Measurements from ENCODE around the gene GMDS.

The GMDS gene

DNA sequence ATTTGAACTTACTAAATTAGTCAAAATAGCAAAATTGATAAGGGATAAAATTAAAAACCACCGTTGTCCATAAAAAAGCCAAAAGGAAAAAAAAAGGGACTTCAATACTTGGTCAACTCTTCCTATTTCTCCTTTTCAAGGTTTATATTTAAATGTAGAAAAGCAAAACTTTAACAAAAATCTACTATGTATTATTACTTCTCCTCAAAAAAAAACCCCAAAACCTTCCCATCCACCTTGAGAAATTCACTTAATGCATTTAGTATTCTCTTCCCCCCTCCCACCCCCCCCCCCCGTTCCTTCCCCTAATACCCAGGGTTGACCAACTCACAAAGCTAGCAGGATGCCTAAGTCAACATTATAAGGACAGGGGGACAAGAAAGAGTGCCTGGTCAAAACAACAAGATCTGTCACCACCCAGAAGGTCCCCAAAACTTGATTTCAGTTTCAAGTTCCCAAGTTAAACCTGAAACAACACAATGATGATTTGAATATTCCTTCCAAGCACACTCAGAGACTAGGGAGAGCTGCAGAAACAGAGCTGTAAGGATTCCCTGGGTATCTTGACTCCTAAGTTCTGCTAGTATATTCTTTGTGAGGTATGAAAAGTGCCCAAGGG is 14.6 kb downstream of the GMDS start:
- no peak for DNase-seq (ENCODE audit: low read depth)
- H3K4me3 ChIP-seq (ENCODE audit: low read length): no peak overlapping the region
- TF ChIP-seq, protein P1, sequence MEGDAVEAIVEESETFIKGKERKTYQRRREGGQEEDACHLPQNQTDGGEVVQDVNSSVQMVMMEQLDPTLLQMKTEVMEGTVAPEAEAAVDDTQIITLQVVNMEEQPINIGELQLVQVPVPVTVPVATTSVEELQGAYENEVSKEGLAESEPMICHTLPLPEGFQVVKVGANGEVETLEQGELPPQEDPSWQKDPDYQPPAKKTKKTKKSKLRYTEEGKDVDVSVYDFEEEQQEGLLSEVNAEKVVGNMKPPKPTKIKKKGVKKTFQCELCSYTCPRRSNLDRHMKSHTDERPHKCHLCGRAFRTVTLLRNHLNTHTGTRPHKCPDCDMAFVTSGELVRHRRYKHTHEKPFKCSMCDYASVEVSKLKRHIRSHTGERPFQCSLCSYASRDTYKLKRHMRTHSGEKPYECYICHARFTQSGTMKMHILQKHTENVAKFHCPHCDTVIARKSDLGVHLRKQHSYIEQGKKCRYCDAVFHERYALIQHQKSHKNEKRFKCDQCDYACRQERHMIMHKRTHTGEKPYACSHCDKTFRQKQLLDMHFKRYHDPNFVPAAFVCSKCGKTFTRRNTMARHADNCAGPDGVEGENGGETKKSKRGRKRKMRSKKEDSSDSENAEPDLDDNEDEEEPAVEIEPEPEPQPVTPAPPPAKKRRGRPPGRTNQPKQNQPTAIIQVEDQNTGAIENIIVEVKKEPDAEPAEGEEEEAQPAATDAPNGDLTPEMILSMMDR (IDR thresholded peaks at IDR 0.05; ENCODE audit: insufficient read depth, low read depth, low read length, missing control alignments): no peak

DNA sequence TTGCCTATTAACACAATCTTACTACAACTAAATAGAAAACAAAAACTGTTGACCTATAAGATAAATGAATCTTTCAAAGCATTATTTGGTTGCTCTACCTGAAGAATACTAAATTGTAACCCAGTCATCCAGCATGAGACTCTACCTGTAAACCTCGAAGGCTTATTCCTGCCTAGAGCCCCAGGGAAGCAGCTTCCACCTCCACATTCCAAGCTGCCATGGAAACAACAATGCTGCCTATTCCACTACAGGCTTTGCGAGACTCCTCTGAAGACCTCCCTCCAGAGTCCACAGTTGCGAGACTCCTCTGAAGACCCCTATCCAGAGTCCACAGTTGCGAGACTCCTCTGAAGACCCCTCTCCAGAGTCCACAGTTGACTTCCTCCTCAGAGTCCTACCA is 15.7 kb downstream of the GMDS start:
- TF ChIP-seq, protein P1 (IDR thresholded peaks at IDR 0.05; ENCODE audit: insufficient read depth, low read depth, low read length, missing control alignments): no peak
- no peak overlapping the region for H3K4me3 ChIP-seq (ENCODE audit: low read length)
- DNase-seq (ENCODE audit: low read depth): no peak

DNA sequence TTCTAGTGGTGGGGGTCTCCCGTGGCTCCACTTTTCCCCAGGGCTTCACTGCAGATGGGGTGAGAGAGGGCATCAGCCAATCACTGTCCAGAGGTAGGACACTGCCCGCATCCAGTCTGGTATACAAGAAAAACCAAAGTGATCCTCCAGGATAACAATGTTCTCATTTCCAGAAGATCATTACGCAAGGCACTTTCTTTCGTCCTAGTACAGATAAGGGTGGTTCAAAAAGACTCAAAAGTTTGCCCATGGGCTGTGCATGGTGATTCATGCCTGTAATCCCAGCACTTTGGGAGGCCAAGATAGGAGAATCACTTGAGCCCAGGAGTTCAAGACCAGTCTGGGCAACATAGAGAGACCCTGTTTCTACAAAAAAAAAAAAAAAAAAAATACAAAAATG is 16.4 kb downstream of the GMDS start:
- TF ChIP-seq, protein P1 (IDR thresholded peaks at IDR 0.05; ENCODE audit: insufficient read depth, low read depth, low read length, missing control alignments): no peak
- DNase-seq (ENCODE audit: low read depth): peak; percentile 18
- H3K4me3 ChIP-seq (ENCODE audit: low read length): no peak overlapping the region

DNA sequence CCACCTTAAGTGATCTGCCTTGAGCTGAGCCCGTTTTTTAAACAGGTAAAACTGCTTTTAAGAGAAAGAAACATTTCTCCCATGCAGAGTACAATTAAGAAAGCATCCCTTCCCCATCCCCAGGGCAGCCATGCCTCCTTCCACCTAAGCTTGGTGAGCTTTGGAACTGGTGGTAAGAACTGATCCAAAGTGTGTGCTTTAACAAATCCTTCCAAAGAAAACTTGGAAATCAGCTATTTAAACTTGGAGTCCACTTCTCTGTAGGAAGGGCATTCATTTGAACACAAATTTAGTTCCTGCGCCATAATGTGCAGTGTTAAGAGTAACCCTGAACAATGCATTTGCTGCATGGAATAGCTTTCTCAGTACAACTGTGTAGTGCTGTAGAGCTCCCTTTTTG is 17.0 kb downstream of the GMDS start:
- H3K4me3 ChIP-seq (ENCODE audit: low read length): no peak overlapping the region
- no peak for DNase-seq (ENCODE audit: low read depth)
- TF ChIP-seq, protein P1 (IDR thresholded peaks at IDR 0.05; ENCODE audit: insufficient read depth, low read depth, low read length, missing control alignments): no peak

DNA sequence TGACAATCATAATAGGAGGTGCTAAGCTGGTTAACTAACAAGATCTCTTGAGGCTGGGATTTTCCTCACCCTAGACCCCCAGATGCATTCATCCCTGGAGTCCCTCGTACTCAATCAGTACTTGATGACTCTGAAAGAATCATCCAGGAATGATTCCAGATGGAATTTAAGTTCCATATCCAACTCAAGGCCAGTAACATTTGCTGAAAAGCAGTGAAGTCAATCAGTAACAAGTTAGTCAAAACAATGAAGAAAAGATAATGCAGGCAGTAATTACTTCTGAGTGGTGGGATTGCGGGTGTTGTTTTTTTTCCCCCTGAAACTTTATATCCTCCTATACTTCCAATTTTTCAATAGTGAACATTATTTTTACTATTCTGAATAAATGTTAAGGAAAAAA is 18.6 kb downstream of the GMDS start:
- no peak for DNase-seq (ENCODE audit: low read depth)
- no peak overlapping the region for H3K4me3 ChIP-seq (ENCODE audit: low read length)
- TF ChIP-seq, protein P1 (IDR thresholded peaks at IDR 0.05; ENCODE audit: insufficient read depth, low read depth, low read length, missing control alignments): no peak

DNA sequence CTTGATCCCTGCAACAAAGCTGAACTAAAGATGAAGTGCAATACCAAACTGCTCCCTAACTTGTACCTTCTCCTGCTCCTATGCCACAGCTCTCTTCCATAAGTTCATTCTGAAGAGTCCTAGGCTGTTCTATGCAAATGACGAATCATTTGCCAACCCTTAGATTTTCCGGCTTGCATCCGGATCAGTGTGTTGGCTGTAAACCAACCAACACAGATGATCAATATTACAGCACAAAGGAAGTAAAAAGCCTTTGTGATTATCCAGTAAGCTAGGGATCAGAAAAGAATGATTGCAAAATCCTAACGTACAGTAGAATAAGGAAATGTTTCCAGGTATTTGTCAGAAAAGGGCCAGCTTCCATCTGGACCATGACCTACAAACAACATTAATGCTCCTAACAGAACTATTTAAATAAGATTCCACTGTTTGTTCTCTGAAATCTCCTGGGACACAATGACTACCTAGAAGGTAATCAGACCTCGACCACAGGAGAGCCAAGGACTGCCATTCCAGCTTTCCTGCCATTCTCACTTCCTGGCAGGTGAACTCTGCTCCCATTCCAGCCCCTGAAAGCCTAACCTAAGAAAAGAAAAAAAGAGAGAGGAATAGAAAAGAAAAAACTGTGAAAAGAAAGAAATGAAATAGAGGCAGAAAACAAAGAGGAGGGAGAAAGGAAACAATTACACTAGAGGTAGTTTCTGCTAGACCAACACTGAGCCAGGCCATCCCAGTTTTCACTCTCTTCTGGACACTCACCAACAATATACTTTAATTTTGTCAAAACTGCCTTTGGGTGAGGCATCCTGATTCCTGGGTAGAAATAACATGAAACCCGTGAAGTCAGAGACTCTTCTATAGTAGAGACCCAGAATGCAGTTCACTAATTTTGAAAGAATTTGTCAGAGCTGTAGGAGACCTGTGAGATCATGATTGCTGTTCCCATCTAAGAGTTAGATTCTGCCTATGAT is 19.7 kb downstream of the GMDS start:
- peak; percentile 40 for DNase-seq (ENCODE audit: low read depth)
- no peak overlapping the region for H3K4me3 ChIP-seq (ENCODE audit: low read length)
- TF ChIP-seq, protein P1 (IDR thresholded peaks at IDR 0.05; ENCODE audit: insufficient read depth, low read depth, low read length, missing control alignments): no peak

Data from epithelial cell of esophagus (primary cell).